ENCODE data around the gene GMDS. TPM values are rescaled to one million over a fixed set of nuclear protein-coding genes. Genes with fewer than 3 reads are reported as not detected.
A peak's percentile ranks its signal among the peaks of the same experiment; 100 is the strongest.

Gene GMDS
- total RNA-seq, 1 experiment from 2014 or later, result 27.6 TPM

DNA sequence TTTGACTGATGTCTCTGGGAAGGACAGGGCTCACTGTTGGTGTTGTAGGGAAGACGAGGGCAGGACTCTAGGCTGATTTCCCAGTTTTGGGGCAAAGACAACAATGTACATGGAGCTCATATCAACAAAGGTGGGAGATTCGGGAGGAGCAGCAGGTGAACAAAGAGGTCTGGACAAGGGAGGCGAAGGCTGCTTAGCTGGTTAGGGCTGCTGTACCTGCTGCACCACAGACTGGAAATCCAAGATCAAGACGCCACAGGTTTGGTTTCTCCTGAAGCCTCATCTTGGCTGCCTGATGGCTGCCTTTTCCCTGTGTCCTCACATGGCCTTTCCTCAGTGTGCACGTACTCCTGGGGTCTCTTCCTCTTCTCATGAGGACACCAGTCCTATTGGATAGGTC, 348.5 kb downstream of the GMDS start:
- H3K4ac ChIP-seq (ENCODE audit: low read depth, low read length), result no peak overlapping the region
- no peak overlapping the region for H3K14ac ChIP-seq (ENCODE audit: insufficient read depth, low read length)
- no peak overlapping the region for H4K91ac ChIP-seq (ENCODE audit: insufficient read length, low read depth, low read length)
- H3K4me2 ChIP-seq (ENCODE audit: insufficient read depth, insufficient read length, low read length), result no peak overlapping the region
- Mint-ChIP-seq H3K9me3 (no peaks in the 10 kb centered on the region), H3K27me3 (ENCODE audit: low read depth) (no peaks in the 10 kb centered on the region), H3K4me3 (no peak overlapping the region), H3K4me1 (peaks cover 2 to 9% of the 10 kb centered on the region in 2 experiments; a peak in 3 of 4 replicates), H3K36me3 (ENCODE audit: insufficient read depth in 1 of 3, low read depth in 3 of 3) (no peaks in the 10 kb centered on the region), H3K27ac (peak overlapping the region in 1 of 3 experiments; percentile 14; a peak in 1 of 7 replicates)
- no peaks in the 10 kb centered on the region for H3K4me1 ChIP-seq (ENCODE audit: insufficient read depth, low read length)
- no peak overlapping the region for H3T11ph ChIP-seq (ENCODE audit: low read length)
- DNase-seq, result no peak
- no peaks in the 10 kb centered on the region for H3K79me1 ChIP-seq (ENCODE audit: insufficient read depth, low read depth, low read length, poor library complexity, severe bottlenecking)
- H2AFZ ChIP-seq (ENCODE audit: low read length), result no peak overlapping the region
- WGBS (ENCODE audit: extremely low coverage, insufficient read length, low lambda C conversion rate), result no CpG with 5 or more reads among the region's 5 CpGs
- H3K9me3 ChIP-seq (ENCODE audit: control insufficient read depth, low read depth, low read length), result no peaks in the 10 kb centered on the region
- H2BK20ac ChIP-seq (ENCODE audit: low read depth, low read length, poor library complexity, severe bottlenecking), result no peak overlapping the region
- H2BK12ac ChIP-seq (ENCODE audit: insufficient read length, low read depth, low read length), result no peak overlapping the region
- no peak overlapping the region for H2BK15ac ChIP-seq (ENCODE audit: low read depth, low read length)
- no peak overlapping the region for H4K8ac ChIP-seq (replicated peaks; ENCODE audit: insufficient read length, low read depth, low read length)
- H4K20me1 ChIP-seq (ENCODE audit: control insufficient read depth, insufficient read depth, insufficient read length), result no peaks in the 10 kb centered on the region
- no peak overlapping the region for H2BK5ac ChIP-seq (ENCODE audit: insufficient read length, low read length)
- H3K27ac ChIP-seq (ENCODE audit: insufficient read length, low read depth, low read length), result no peak overlapping the region
- no peak overlapping the region for H4K5ac ChIP-seq (ENCODE audit: insufficient read length, low read depth, low read length)
- no peak overlapping the region for H3K18ac ChIP-seq (ENCODE audit: insufficient read length, low read depth, low read length)
- H3K56ac ChIP-seq (ENCODE audit: insufficient read length, low read depth, low read length), result no peak overlapping the region
- no peaks in the 10 kb centered on the region for H3K27me3 ChIP-seq (ENCODE audit: insufficient read depth, low read length)
- H2AK5ac ChIP-seq (ENCODE audit: insufficient read length, low read length), result no peak overlapping the region
- no peak overlapping the region for H2BK120ac ChIP-seq (ENCODE audit: low read depth, low read length, poor library complexity, severe bottlenecking)
- no peak overlapping the region for H3K9ac ChIP-seq (ENCODE audit: extremely low read depth, insufficient read length, low read length)
- TF ChIP-seq, protein P1, sequence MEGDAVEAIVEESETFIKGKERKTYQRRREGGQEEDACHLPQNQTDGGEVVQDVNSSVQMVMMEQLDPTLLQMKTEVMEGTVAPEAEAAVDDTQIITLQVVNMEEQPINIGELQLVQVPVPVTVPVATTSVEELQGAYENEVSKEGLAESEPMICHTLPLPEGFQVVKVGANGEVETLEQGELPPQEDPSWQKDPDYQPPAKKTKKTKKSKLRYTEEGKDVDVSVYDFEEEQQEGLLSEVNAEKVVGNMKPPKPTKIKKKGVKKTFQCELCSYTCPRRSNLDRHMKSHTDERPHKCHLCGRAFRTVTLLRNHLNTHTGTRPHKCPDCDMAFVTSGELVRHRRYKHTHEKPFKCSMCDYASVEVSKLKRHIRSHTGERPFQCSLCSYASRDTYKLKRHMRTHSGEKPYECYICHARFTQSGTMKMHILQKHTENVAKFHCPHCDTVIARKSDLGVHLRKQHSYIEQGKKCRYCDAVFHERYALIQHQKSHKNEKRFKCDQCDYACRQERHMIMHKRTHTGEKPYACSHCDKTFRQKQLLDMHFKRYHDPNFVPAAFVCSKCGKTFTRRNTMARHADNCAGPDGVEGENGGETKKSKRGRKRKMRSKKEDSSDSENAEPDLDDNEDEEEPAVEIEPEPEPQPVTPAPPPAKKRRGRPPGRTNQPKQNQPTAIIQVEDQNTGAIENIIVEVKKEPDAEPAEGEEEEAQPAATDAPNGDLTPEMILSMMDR (conservative IDR thresholded peaks at IDR 0.05), result no peak
- no peak overlapping the region for H3K23ac ChIP-seq (ENCODE audit: insufficient read length, low read depth, low read length)
- H3K79me2 ChIP-seq (ENCODE audit: insufficient read depth, low read length), result no peaks in the 10 kb centered on the region; the same call in 1 of the 2 replicates
- no peaks in the 10 kb centered on the region for H3K23me2 ChIP-seq (ENCODE audit: insufficient read length, low read depth, low read length, poor library complexity, severe bottlenecking)
